ENCODE measurements around the gene RASGRF2. TPM values are rescaled to one million over a fixed set of nuclear protein-coding genes. Genes with fewer than 3 reads are reported as not detected.

The RASGRF2 gene
- total RNA-seq, 4 donors from 2014 or later: 2.0 to 3.6 (median 2.8) TPM

DNA sequence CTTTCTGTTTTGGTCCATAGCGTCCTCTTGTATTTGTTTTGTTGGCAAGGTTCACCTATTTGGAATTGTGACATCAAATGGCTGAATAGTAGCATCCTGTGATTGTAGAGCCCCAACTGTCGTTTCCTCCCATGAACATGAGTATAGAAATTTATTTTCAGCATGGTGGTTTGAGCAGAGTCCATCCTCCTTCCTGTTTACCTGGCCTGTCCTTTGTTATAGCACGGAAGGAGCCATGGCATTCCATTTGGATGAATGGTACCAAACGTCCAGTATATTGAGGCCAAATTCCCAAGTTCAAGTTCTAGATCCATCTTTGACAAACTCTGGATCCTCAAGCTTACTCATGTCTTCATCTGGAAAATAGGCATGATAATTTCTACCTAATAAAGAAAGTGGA, 16.8 kb downstream of the RASGRF2 start:
- TF ChIP-seq EP300 (IDR thresholded peaks at IDR 0.05; ENCODE audit: low read depth) (no peak), CTCF (IDR thresholded peaks at IDR 0.05) (no peak), POLR2AphosphoS5 (IDR thresholded peaks at IDR 0.05) (no peak), POLR2A (IDR thresholded peaks at IDR 0.05) (no peak)
- no peaks in the 10 kb centered on the region for H3K4me1 ChIP-seq
- H3K9me3 ChIP-seq: no peaks in the 10 kb centered on the region
- 78 to 83% methylated on average over 2 to 4 of the region's 4 CpGs for WGBS, 2 donors (ENCODE audit: low coverage in 1 of 2)
- H3K27me3 ChIP-seq: no peaks in the 10 kb centered on the region
- no peak for DNase-seq
- intact Hi-C loops (cut with DNase I; ENCODE audit: low total_unique reads): no loop called here
- no peak overlapping the region for H3K27ac ChIP-seq
- no peak overlapping the region for H3K4me3 ChIP-seq
- H3K36me3 ChIP-seq: no peaks in the 10 kb centered on the region
- in situ Hi-C loops (cut with MboI; ENCODE audit: low pct_ligation_motif_present in 1 of 4, low pct_unique_long_range_greater_than_20kb in 1 of 4, low sequenced_read_pairs in 3 of 4): no loop called here

- H3K4me3 ChIP-seq: no peak overlapping the region
- in situ Hi-C loops (cut with MboI; ENCODE audit: low pct_ligation_motif_present in 1 of 4, low pct_unique_long_range_greater_than_20kb in 1 of 4, low sequenced_read_pairs in 3 of 4): no loop called here
- 73 to 93% methylated on average over 1 of the region's 1 CpG for WGBS, 2 donors (ENCODE audit: low coverage in 1 of 2)
- no peaks in the 10 kb centered on the region for H3K4me1 ChIP-seq
- no peaks in the 10 kb centered on the region for H3K36me3 ChIP-seq
- no peaks in the 10 kb centered on the region for H3K9me3 ChIP-seq
- no peak overlapping the region for H3K27ac ChIP-seq
- no peak for TF ChIP-seq POLR2A (IDR thresholded peaks at IDR 0.05)
- TF ChIP-seq POLR2AphosphoS5 (IDR thresholded peaks at IDR 0.05): no peak
- no peak for TF ChIP-seq EP300 (IDR thresholded peaks at IDR 0.05; ENCODE audit: low read depth)
- no peak for TF ChIP-seq CTCF (IDR thresholded peaks at IDR 0.05)
- no peaks in the 10 kb centered on the region for H3K27me3 ChIP-seq
- intact Hi-C loops (cut with DNase I; ENCODE audit: low total_unique reads): no loop called here
- no peak for DNase-seq
These were observed 17.6 kb downstream of the RASGRF2 start for GRCh38 chr5:80977764-80978163.

DNA sequence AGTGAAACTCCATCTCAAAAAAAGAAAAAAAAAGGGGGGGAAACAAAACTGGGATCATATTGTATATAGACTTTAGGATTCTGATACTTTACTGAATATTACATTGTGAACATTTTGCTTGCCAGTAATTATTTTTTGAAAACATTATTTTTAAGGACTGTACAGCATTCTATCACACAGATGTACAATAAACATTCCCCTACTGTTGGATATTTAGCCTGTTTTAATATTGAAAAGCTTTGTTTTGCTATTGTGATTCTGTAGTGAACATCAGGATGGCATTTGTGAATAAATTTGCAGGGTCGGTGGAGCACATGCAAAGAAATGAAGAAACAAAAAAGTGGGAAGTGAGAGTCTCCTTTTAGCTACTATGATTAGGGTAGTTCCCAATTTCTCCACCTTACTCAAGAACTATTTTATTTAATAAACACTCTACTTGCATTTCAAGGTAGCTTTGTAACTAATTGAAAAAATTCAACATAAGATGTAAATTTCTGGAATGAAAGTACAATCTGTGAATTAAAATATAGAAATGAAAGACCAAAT, 18.7 kb downstream of the RASGRF2 start:
- no peak for TF ChIP-seq POLR2AphosphoS5 (IDR thresholded peaks at IDR 0.05)
- no peak for TF ChIP-seq CTCF (IDR thresholded peaks at IDR 0.05)
- no peak for TF ChIP-seq EP300 (IDR thresholded peaks at IDR 0.05; ENCODE audit: low read depth)
- TF ChIP-seq POLR2A (IDR thresholded peaks at IDR 0.05): no peak

GRCh38 chr5:80982093-80982492, 21.9 kb downstream of the RASGRF2 start:
- H3K9me3 ChIP-seq: no peaks in the 10 kb centered on the region
- no peaks in the 10 kb centered on the region for H3K27me3 ChIP-seq
- H3K27ac ChIP-seq: no peak overlapping the region
- 50 to 72% methylated on average over 2 to 4 of the region's 4 CpGs for WGBS, 2 donors (ENCODE audit: low coverage in 1 of 2)
- in situ Hi-C loops (cut with MboI; ENCODE audit: low pct_ligation_motif_present in 1 of 4, low pct_unique_long_range_greater_than_20kb in 1 of 4, low sequenced_read_pairs in 3 of 4) (no loop called here), intact Hi-C loops (cut with DNase I; ENCODE audit: low total_unique reads) (no loop called here)
- no peaks in the 10 kb centered on the region for H3K4me1 ChIP-seq
- TF ChIP-seq POLR2A (IDR thresholded peaks at IDR 0.05): no peak
- no peak for TF ChIP-seq POLR2AphosphoS5 (IDR thresholded peaks at IDR 0.05)
- no peak for TF ChIP-seq CTCF (IDR thresholded peaks at IDR 0.05)
- no peak for TF ChIP-seq EP300 (IDR thresholded peaks at IDR 0.05; ENCODE audit: low read depth)
- H3K36me3 ChIP-seq: no peaks in the 10 kb centered on the region
- H3K4me3 ChIP-seq: no peak overlapping the region
- no peak for DNase-seq

More for the DNA sequence above, 18.7 kb downstream of the RASGRF2 start:
- in situ Hi-C loops (cut with MboI; ENCODE audit: low pct_ligation_motif_present in 1 of 4, low pct_unique_long_range_greater_than_20kb in 1 of 4, low sequenced_read_pairs in 3 of 4) (no loop called here), intact Hi-C loops (cut with DNase I; ENCODE audit: low total_unique reads) (no loop called here)
- WGBS, 2 donors (ENCODE audit: low coverage in 1 of 2): 71 to 85% methylated on average over 1 of the region's 1 CpG
- Histone ChIP-seq H3K4me1 (no peaks in the 10 kb centered on the region), H3K36me3 (no peaks in the 10 kb centered on the region), H3K27me3 (no peaks in the 10 kb centered on the region), H3K9me3 (no peaks in the 10 kb centered on the region), H3K27ac (no peak overlapping the region), H3K4me3 (no peak overlapping the region)
- no peak for DNase-seq

All from transverse colon (tissue), 4 donors.